ENCODE measurements around the gene PRIMPOL.

GRCh38 chr4:184675018-184675417 is 25.5 kb downstream of the PRIMPOL start:
- TF ChIP-seq CTCF (conservative IDR thresholded peaks at IDR 0.05 in 1 of 2, IDR thresholded peaks at IDR 0.05 in 1 of 2; ENCODE audit: extremely low read depth in 1 of 2, insufficient read depth in 1 of 2, low read depth in 1 of 2, low read length in 2 of 2) (no peak), EZH2 (IDR thresholded peaks at IDR 0.05; ENCODE audit: borderline replicate concordance, low read length) (no peak)

Measured in mammary epithelial cell (primary cell).